Measurements from ENCODE around the gene CYP8B1.

Gene CYP8B1

DNA sequence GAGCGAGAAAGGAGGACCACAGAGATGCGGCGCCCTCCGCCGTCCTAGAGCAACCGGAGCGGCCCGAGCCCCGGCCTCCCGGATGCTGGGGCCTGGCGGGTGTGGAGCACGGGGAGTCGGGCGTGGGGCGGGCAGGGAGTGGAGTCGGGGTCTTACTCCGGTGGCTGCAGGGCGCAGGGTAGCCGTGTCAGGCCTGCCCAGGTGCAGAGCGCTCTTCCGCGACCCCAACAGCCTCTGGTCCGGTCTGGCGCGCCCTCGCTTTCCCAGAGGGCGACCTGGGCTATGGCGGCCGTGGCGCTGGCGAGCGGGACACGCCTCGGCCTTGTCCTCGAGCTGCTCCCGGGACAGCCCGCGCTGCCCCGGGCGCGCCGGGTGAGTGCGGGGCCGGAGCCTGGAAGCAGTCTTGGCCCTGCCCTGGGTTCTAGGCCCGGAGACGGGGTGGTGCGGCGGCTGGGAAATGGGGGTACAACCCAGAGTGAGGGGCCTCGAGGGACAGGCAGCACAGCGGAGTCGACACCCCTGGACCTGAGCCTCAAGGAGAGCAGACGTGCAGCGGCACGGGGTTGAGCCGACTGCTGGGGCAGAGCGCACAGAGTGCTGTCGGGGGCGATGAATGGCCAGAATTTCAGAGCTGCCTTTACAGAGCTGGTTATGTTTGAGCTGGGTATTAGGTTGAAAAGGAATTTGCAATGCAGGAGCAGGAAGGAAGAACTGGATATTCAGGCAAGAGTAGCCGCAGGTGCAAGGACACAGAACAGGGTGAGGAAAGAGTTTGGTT lies 30.6 kb upstream of the CYP8B1 start, which contains the start of gene ZNF662:
Gene ZNF662 (plus strand): TSS at position 73 of the 778 bp plus-strand sequence. CDS start 1,973 bp downstream, outside the sequence.
- H3K4me3 ChIP-seq (ENCODE audit: low read depth, low read length) = no peak within 1 kb of the TSS
- TF ChIP-seq, protein P1, sequence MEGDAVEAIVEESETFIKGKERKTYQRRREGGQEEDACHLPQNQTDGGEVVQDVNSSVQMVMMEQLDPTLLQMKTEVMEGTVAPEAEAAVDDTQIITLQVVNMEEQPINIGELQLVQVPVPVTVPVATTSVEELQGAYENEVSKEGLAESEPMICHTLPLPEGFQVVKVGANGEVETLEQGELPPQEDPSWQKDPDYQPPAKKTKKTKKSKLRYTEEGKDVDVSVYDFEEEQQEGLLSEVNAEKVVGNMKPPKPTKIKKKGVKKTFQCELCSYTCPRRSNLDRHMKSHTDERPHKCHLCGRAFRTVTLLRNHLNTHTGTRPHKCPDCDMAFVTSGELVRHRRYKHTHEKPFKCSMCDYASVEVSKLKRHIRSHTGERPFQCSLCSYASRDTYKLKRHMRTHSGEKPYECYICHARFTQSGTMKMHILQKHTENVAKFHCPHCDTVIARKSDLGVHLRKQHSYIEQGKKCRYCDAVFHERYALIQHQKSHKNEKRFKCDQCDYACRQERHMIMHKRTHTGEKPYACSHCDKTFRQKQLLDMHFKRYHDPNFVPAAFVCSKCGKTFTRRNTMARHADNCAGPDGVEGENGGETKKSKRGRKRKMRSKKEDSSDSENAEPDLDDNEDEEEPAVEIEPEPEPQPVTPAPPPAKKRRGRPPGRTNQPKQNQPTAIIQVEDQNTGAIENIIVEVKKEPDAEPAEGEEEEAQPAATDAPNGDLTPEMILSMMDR (IDR thresholded peaks at IDR 0.05; ENCODE audit: borderline replicate concordance, insufficient read depth, low read depth, low read length) = no peak

DNA sequence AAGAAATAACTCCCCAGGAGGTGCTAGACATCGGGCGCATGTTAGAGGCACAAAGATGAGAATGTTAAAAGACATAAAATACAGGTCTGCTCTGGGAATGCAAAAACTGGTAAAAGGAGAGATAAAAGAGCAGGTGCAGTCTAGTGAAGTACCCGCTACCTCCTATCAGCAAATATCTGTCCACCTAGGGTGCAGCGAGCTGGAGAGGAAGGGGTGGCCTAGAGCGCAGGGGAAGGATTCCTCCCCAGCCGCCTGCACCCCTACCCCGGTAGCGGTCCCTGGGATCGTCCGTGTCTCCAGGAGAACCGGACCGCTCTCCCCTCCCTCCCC lies 30.0 kb upstream of the CYP8B1 start:
- TF ChIP-seq, protein P1 (IDR thresholded peaks at IDR 0.05; ENCODE audit: borderline replicate concordance, insufficient read depth, low read depth, low read length) = no peak

DNA sequence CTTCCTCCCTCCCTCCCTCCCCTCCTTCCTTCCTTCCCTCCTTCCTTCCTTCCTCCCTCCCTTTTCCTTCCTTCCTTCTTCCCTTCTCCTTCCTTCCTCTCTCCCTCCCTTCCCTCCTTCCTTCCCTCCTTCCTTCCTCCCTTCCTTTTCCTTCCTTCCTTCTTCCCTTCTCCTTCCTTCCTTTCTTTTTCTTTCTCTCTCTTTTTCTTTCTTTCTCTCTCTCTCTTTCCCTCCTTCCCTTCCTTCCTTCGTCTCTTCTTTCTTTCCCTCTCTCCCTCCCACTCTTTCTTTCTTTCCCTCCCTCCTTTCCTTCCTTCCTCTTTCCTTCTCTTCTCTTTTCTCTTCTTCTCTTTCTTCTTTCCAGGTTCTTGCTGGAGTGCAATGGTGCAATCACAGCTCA lies 28.4 kb upstream of the CYP8B1 start:
- TF ChIP-seq, protein P1 (IDR thresholded peaks at IDR 0.05; ENCODE audit: borderline replicate concordance, insufficient read depth, low read depth, low read length) = no peak
- no peak overlapping the region for H3K4me3 ChIP-seq (ENCODE audit: low read depth, low read length)

More for the DNA sequence above, 30.0 kb upstream of the CYP8B1 start:
- H3K4me3 ChIP-seq (ENCODE audit: low read depth, low read length) = no peak overlapping the region

DNA sequence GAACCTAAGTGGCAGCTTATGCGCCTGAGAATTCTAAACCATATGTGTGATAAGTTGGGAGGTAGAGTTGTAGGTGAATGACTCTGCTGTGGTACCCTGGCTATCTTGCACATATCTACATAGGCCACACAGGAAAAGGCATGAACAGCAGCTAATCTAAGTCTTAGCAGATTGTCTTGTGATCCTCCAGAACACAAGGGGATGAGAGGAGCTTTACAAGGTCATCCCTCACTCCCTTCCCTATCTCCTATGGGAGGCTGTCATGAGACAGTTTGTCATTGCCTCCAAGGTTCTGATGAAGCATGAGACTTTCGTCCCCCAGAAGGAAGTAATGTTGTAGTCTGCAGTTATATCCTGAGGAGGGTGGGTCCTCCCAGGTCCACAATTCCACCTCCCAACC lies 26.6 kb upstream of the CYP8B1 start:
- H3K4me3 ChIP-seq (ENCODE audit: low read depth, low read length) = no peak overlapping the region
- TF ChIP-seq, protein P1 (IDR thresholded peaks at IDR 0.05; ENCODE audit: borderline replicate concordance, insufficient read depth, low read depth, low read length) = no peak

DNA sequence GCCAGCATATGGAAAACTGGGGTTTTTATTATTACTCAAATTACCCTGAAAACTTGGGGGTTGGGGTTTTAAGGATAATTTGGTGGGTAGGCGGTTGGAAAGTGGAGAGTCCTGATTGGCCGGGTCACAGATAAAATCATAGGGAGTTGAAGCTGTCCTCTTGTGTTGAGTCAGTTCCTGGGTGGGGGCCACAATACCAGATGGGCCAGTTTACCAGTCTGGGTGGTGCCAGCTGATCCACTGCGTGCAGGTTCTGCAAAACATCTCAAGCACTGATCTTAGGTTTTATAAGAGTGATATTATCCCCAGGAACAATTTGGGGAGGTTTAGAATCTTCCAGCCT lies 25.4 kb upstream of the CYP8B1 start:
- no peak overlapping the region for H3K4me3 ChIP-seq (ENCODE audit: low read depth, low read length)
- TF ChIP-seq, protein P1 (IDR thresholded peaks at IDR 0.05; ENCODE audit: borderline replicate concordance, insufficient read depth, low read depth, low read length) = no peak

DNA sequence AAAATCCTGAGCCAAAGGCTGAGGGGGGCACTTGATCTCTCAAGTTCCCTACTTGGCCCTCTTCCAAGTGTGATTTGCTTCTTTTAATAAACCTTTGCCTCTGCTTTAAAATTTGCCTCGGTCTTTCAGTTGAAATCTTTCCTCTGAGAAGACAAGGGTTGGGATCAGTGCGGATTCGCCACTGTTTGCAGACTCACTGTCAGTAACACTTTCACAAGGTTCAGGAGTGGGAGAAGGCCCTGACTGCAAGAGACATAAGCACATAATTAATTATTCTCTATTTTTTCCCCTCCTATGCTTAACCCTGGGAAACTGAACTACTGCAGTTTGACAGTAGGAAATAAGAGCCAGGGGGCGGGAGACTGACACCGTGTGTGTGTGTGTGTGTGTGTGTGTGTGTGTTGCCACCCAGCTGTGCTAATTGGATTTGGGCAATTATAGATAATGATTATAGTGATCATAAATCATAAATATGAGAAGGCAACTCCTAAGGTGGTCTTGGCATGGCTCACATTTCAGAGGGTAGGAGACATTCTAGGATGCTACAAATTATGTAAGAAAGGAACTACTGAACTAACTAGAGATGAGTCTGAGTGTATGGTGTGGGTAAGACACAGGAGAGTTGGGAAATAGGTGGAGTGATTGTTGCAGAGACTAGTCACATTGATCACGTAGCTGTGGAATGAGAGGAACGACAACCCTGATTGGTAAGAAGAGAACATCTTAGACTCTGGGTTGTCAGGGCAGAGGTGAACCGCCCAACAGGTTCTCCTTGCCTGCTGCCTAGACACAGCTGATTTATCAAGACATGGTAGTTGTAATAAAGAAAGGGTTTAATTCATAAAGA lies 24.8 kb upstream of the CYP8B1 start:
- H3K4me3 ChIP-seq (ENCODE audit: low read depth, low read length) = no peak overlapping the region
- TF ChIP-seq, protein P1 (IDR thresholded peaks at IDR 0.05; ENCODE audit: borderline replicate concordance, insufficient read depth, low read depth, low read length) = no peak
